Measurements from ENCODE around the gene PTPRJ. TPM values are rescaled to one million over a fixed set of nuclear protein-coding genes. Genes with fewer than 3 reads are reported as not detected.

The PTPRJ gene
- total and polyA plus RNA-seq, 2 donors (not counting 3 experiments of a cell fraction or from before 2014, with no cell fraction given), result 3.1 to 7.7 TPM

DNA sequence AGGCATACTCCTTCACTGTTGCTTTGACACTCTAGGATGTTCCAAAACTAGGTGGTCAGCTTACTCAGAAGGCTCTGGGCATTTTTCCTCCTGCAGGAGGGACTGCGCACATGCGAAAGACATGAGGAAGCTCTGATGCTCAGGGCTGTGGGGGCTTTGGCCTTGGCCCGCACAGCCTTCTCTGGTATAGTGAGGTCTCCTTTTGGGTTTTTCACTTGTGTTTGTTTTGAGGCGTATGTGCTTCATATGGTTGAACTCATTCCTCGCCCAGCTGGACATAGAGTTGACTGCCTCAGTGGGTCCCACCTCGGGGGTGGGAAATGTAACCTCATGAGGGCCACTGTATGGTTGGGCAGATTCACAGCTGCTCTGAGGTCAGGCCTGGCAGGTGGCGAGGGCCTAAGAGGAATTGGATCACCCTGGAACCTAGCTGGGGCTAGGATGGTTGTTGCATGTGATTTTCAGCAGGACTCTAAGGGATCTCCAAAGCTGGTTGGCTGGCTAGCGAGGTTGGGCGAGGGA, 63.7 kb downstream of the PTPRJ start:
- Histone ChIP-seq H3K4me3 (replicated peaks in 1 of 3; ENCODE audit: insufficient read depth in 1 of 3, low read depth in 1 of 3, low read length in 3 of 3) (no peak overlapping the region), H3K9me1 (replicated peaks; ENCODE audit: control insufficient read depth, extremely low read depth, insufficient read depth, low read length) (no peaks in the 10 kb centered on the region), H3K36me3 (ENCODE audit: control insufficient read depth in 2 of 2, extremely low read depth in 1 of 2, insufficient read depth in 2 of 2, low read length in 2 of 2) (no peaks in the 10 kb centered on the region), H3K4me2 (ENCODE audit: insufficient read depth, low read length) (no peak overlapping the region), H3K27me3 (ENCODE audit: control insufficient read depth in 2 of 2, insufficient read depth in 2 of 2, low read length in 2 of 2) (no peaks in the 10 kb centered on the region), H3K9ac (replicated peaks; ENCODE audit: extremely low read depth, insufficient read depth, low read length) (no peak overlapping the region), H3K79me2 (ENCODE audit: control insufficient read depth, insufficient read depth, low read length) (no peaks in the 10 kb centered on the region), H3K9me3 (replicated peaks; ENCODE audit: control insufficient read depth, insufficient read depth, low read length) (no peaks in the 10 kb centered on the region), H2AFZ (ENCODE audit: low read depth, low read length) (no peak overlapping the region), H3K4me1 (ENCODE audit: control insufficient read depth, extremely low read depth, insufficient read depth, low read length) (no peaks in the 10 kb centered on the region), H3K27ac (ENCODE audit: insufficient read depth, low read depth, low read length) (no peak overlapping the region), H4K20me1 (replicated peaks; ENCODE audit: control insufficient read depth, extremely low read depth, insufficient read depth, low read length) (no peaks in the 10 kb centered on the region)
- intact Hi-C loops (cut with micrococcal nuclease) (no loop called here), dilution Hi-C loops (cut with MboI; ENCODE audit: extremely low pct_ligation_motif_present, low sequenced_read_pairs) (no loop called here)
- DNase-seq (ENCODE audit: low read depth, low spot score), result no peak
- ChIA-PET CTCF (no interaction called here), POLR2A (interaction anchor here (0.7 kb wide), 1 partner anchor 19 kb away, joined by 3 read pairs; no protein-coding TSS in a partner anchor)
- no peak for FAIRE-seq
- BruUV-seq (replicated peaks), result no TSS peak
- no peak for TF ChIP-seq EZH2 (IDR thresholded peaks at IDR 0.05; ENCODE audit: borderline replicate concordance, low read depth, low read length, severe bottlenecking)
- no peak for TF ChIP-seq MYC (IDR thresholded peaks at IDR 0.05; ENCODE audit: low read depth, low read length)
- no peak for TF ChIP-seq POLR2A (IDR thresholded peaks at IDR 0.05; ENCODE audit: low read depth, low read length)
- TF ChIP-seq GATA2 (IDR thresholded peaks at IDR 0.05; ENCODE audit: insufficient read depth, insufficient read length, low read depth, low read length), result no peak
- TF ChIP-seq CTCF (IDR thresholded peaks at IDR 0.05; ENCODE audit: extremely low read depth in 1 of 2, insufficient read depth in 1 of 2, low read depth in 1 of 2, low read length in 2 of 2), result no peak
- no peak for TF ChIP-seq FOS (IDR thresholded peaks at IDR 0.05; ENCODE audit: borderline replicate concordance, insufficient read depth, low read length)
- TF ChIP-seq POLR2AphosphoS5 (IDR thresholded peaks at IDR 0.05; ENCODE audit: insufficient read depth, low read depth, low read length), result no peak
- TF ChIP-seq JUN (IDR thresholded peaks at IDR 0.05; ENCODE audit: borderline replicate concordance, insufficient read depth, insufficient read length, low read depth), result no peak
- no peak for TF ChIP-seq MAX (IDR thresholded peaks at IDR 0.05; ENCODE audit: insufficient read depth, insufficient read length)

Data from endothelial cell of umbilical vein (primary cell).